Hepatocyte (in vitro differentiated cells): Measurements from ENCODE around the gene SRPK3.

Experiments
- CTCF ChIP-seq: fragments of 200-600 bp; sonication (generic); IDR thresholded peaks from 2 replicates; pipeline ENCODE4 v1.5.1; 2016; ENCODE audit warnings: antibody characterized with exemption, mild to moderate bottlenecking; ENCODE audit not compliant: poor library complexity
- EZH2 ChIP-seq: fragments of 200-600 bp; sonication (generic); IDR thresholded peaks from 2 replicates; pipeline ENCODE4 v1.6.1; 2016; ENCODE audit warnings: antibody characterized with exemption, mild to moderate bottlenecking, borderline replicate concordance

- no peak for TF ChIP-seq CTCF
- no peak for TF ChIP-seq EZH2
These were observed 8.3 kb upstream of the SRPK3 start for GRCh38 chrX:153772316-153773217.
